B cell (primary cell): ENCODE results near the gene PLA2G6. TPM values are rescaled to one million over a fixed set of nuclear protein-coding genes. Genes with fewer than 3 reads are reported as not detected.

ENCODE experiments used
- ATAC-seq: fragments of 200-7000 bp; cut with Tn5 transposase; one replicate; pipeline ENCODE4 v1.10.0; 2021; ENCODE audit warnings: low read depth, mild to moderate bottlenecking, moderate number of reproducible peaks, moderate library complexity
- CTCF ChIA-PET: fragments of 350-600 bp; sonication (Branson Sonifier 250); formaldehyde crosslinking; loops from one replicate; lab custom pipeline; 2021; ENCODE audit warnings: antibody characterized with exemption, inconsistent platforms; lab: Charles Lee
- POLR2A ChIA-PET: fragments of 350-600 bp; sonication (Branson Sonifier 250); formaldehyde crosslinking; loops from one replicate; lab custom pipeline; 2021; ENCODE audit warnings: antibody characterized with exemption; lab: Charles Lee
- DNase-seq: peaks from one replicate; pipeline ENCODE4 v3.0.0; 2013
- H2AFZ ChIP-seq: 2 replicates; pipeline ENCODE4 v1.6.1; 2012; ENCODE audit warnings: mild to moderate bottlenecking, low read depth, low read length; ENCODE audit not compliant: insufficient read depth, poor library complexity, severe bottlenecking
- H3K27ac ChIP-seq, 2 donors: 1 replicate in 1 of 2; 2 replicates in 1 of 2; pipeline ENCODE4 v1.5.1; 2012 to 2013; ENCODE audit warnings: low read length in 2 of 2, mild to moderate bottlenecking in 2 of 2, moderate library complexity in 1 of 2
- H3K27me3 ChIP-seq, 4 experiments: fragments of 200-600 bp in 1 of 4; sonication (generic) in 1 of 4; replicated peaks in 1 of 4; 1 replicate in 2 of 4; 2 replicates in 2 of 4; pipeline versions ENCODE4 v1.6.1 to v1.7.0; 2013 to 2016; ENCODE audit warnings: low read length in 3 of 4, mild to moderate bottlenecking in 2 of 4, mixed read lengths in 1 of 4, moderate library complexity in 1 of 4; ENCODE audit not compliant: insufficient read depth in 4 of 4, control insufficient read depth in 3 of 4; ENCODE audit errors: control extremely low read depth in 1 of 4
- H3K36me3 ChIP-seq, 2 experiments: replicated peaks in 1 of 2; 1 replicate in 1 of 2; 2 replicates in 1 of 2; pipeline versions ENCODE4 v1.6.1 to v1.7.1; 2013; ENCODE audit warnings: low read length in 1 of 2; ENCODE audit not compliant: insufficient read depth in 2 of 2, control insufficient read depth in 1 of 2; ENCODE audit errors: control extremely low read depth in 1 of 2, extremely low read depth in 1 of 2
- H3K4me1 ChIP-seq, 2 donors: fragments of 200-600 bp in 1 of 2; sonication (generic) in 1 of 2; 1 replicate in 1 of 2; 2 replicates in 1 of 2; pipeline versions ENCODE4 v1.5.1 to v1.6.1; 2013 to 2017; ENCODE audit warnings: low read length in 2 of 2; ENCODE audit not compliant: control insufficient read depth in 2 of 2, insufficient read depth in 2 of 2
- H3K4me2 ChIP-seq: replicated peaks from 2 replicates; pipeline ENCODE3; 2012; ENCODE audit warnings: mild to moderate bottlenecking, low read depth, low read length; ENCODE audit not compliant: poor library complexity, severe bottlenecking
- H3K4me3 ChIP-seq, 5 experiments: fragments of 200-600 bp in 1 of 5; sonication (generic) in 1 of 5; 1 replicate in 3 of 5; 2 replicates in 2 of 5; pipeline versions ENCODE4 v1.5.1 to v1.7.0; 2011 to 2016; ENCODE audit warnings: low read length in 4 of 5, mild to moderate bottlenecking in 4 of 5, low read depth in 2 of 5, control low read depth in 1 of 5, moderate library complexity in 1 of 5; ENCODE audit not compliant: insufficient read depth in 1 of 5; ENCODE audit errors: control extremely low read depth in 1 of 5, extremely low read depth in 1 of 5
- H3K79me2 ChIP-seq: fragments of 200-600 bp; sonication (generic); one replicate; pipeline ENCODE4 v1.6.0; 2016; ENCODE audit warnings: low read length; ENCODE audit not compliant: control insufficient read depth, insufficient read depth
- H3K9ac ChIP-seq: fragments of 200-600 bp; sonication (generic); 2 replicates; pipeline ENCODE4 v1.6.1; 2017; ENCODE audit warnings: mild to moderate bottlenecking, low read length, moderate library complexity
- H3K9me3 ChIP-seq, 3 donors: one replicate each; pipeline versions ENCODE4 v1.6.1 to v1.7.1; 2013; ENCODE audit warnings: low read length in 2 of 3; ENCODE audit not compliant: control insufficient read depth in 2 of 3, insufficient read depth in 1 of 3; ENCODE audit errors: control extremely low read depth in 1 of 3
- H4K20me1 ChIP-seq: 2 replicates; pipeline ENCODE4 v1.6.0; 2012; ENCODE audit warnings: mild to moderate bottlenecking, low read length; ENCODE audit not compliant: insufficient read depth, control insufficient read depth, poor library complexity, severe bottlenecking
- H3K27ac Mint-ChIP-seq: one replicate; pipeline ENCODE4 v1.8.0; 2021; ENCODE audit warnings: mixed read lengths
- H3K27me3 Mint-ChIP-seq: one replicate; pipeline ENCODE4 v1.8.0; 2021; ENCODE audit warnings: mixed read lengths
- H3K4me1 Mint-ChIP-seq: one replicate; pipeline ENCODE4 v1.8.0; 2021; ENCODE audit warnings: mixed read lengths
- H3K4me3 Mint-ChIP-seq: one replicate; pipeline ENCODE4 v1.8.0; 2021; ENCODE audit warnings: mixed read lengths
- H3K9me3 Mint-ChIP-seq: one replicate; pipeline ENCODE4 v1.8.0; 2022; ENCODE audit warnings: mixed read lengths; ENCODE audit not compliant: insufficient read depth
- EZH2 ChIP-seq: IDR thresholded peaks from 2 replicates; pipeline ENCODE4 v1.6.1; 2012; ENCODE audit warnings: borderline replicate concordance, low read depth, mild to moderate bottlenecking, moderate library complexity, low read length; ENCODE audit not compliant: insufficient read depth, poor library complexity, severe bottlenecking
- WGBS: methylation state at CpG from one replicate; pipeline ENCODE4 v1.1.5; 2013; ENCODE audit warnings: missing lambda C conversion rate; ENCODE audit not compliant: insufficient coverage; 5-methylcytosine and 5-hydroxymethylcytosine counted together
- intact Hi-C: fragments of 100-400 bp; cut with micrococcal nuclease; formaldehyde crosslinking; loops from one replicate; pipeline ENCODE4 v1.10.0; 2022
- polyA plus RNA-seq: library from polyadenylated mRNA; depleted of rRNA; stranded (reverse); fragments of >200 nt; gene quantifications from 2 replicates; pipeline ENCODE4 v1.2.3, GENCODE V29; 2012
- total RNA-seq, 2 donors: library from RNA; stranded (reverse); fragments of 120-200 nt in 1 of 2; gene quantifications; 1 replicate in 1 of 2; 2 replicates in 1 of 2; pipeline versions ENCODE4 v1.2.3 to v1.2.4, GENCODE V29; 2013 to 2022
- TF ChIP-seq, protein P1 (sequence below): fragments of 200-600 bp; IDR thresholded peaks from one replicate; pipeline ENCODE4 v1.8.0; 2022; ENCODE audit warnings: antibody characterized with exemption, mild to moderate bottlenecking

PLA2G6 gene
- total and polyA plus RNA-seq, 2 donors (not counting 1 experiment from before 2014, with no cell fraction given): 125 to 148 TPM

DNA sequence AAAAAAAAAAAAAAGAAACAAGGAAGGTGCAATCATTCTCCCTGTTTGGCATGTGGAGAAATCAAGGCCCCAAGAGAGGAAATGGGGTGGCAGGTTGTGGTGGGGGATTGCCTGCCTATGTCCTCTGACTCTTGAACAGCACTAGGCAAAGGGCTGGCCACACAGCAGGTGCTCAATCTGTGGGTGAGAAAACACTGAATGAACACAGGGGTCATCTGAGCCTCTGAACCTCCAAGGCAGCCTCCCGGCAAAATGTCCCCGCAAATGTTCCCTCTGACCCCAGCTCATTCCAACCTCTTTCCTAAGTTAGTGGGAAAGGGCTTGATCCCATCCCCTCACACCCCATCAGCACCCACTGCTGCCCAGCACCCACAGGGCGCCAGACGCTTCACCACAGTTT is 4.6 kb downstream of the PLA2G6 start:
- ATAC-seq (no peak), DNase-seq (no peak)
- H3K9ac ChIP-seq: no peak overlapping the region
- ChIA-PET CTCF (interaction anchor here (1.3 kb wide), 1 partner anchor 13 kb away, joined by 3 read pairs; no protein-coding TSS in a partner anchor), POLR2A (interaction anchor here (0.7 kb wide), 1 partner anchor 11 kb away, joined by 3 read pairs; no protein-coding TSS in a partner anchor)
- no peak overlapping the region for H3K27ac ChIP-seq
- no peak overlapping the region for H3K4me2 ChIP-seq
- no peak overlapping the region for H3K27ac Mint-ChIP-seq
- no peak overlapping the region for H3K4me3 ChIP-seq
- peaks cover 5% of the 10 kb centered on the region for H4K20me1 ChIP-seq
- H3K4me1 ChIP-seq: peaks cover 32 to 40% of the 10 kb centered on the region in 2 donors
- peaks cover 44% of the 10 kb centered on the region for H3K4me1 Mint-ChIP-seq
- intact Hi-C loops: no loop called here
- TF ChIP-seq, protein P1, sequence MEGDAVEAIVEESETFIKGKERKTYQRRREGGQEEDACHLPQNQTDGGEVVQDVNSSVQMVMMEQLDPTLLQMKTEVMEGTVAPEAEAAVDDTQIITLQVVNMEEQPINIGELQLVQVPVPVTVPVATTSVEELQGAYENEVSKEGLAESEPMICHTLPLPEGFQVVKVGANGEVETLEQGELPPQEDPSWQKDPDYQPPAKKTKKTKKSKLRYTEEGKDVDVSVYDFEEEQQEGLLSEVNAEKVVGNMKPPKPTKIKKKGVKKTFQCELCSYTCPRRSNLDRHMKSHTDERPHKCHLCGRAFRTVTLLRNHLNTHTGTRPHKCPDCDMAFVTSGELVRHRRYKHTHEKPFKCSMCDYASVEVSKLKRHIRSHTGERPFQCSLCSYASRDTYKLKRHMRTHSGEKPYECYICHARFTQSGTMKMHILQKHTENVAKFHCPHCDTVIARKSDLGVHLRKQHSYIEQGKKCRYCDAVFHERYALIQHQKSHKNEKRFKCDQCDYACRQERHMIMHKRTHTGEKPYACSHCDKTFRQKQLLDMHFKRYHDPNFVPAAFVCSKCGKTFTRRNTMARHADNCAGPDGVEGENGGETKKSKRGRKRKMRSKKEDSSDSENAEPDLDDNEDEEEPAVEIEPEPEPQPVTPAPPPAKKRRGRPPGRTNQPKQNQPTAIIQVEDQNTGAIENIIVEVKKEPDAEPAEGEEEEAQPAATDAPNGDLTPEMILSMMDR: no peak
- TF ChIP-seq EZH2: no peak
- no peaks in the 10 kb centered on the region for H3K9me3 Mint-ChIP-seq
- H3K9me3 ChIP-seq: no peaks in the 10 kb centered on the region
- no peak overlapping the region for H3K4me3 Mint-ChIP-seq
- WGBS: no CpG with 5 or more reads among the region's 4 CpGs
- H3K27me3 ChIP-seq: no peaks in the 10 kb centered on the region
- no peak overlapping the region for H2AFZ ChIP-seq
- H3K79me2 ChIP-seq: peaks cover 35% of the 10 kb centered on the region
- no peaks in the 10 kb centered on the region for H3K27me3 Mint-ChIP-seq
- no peaks in the 10 kb centered on the region for H3K36me3 ChIP-seq

DNA sequence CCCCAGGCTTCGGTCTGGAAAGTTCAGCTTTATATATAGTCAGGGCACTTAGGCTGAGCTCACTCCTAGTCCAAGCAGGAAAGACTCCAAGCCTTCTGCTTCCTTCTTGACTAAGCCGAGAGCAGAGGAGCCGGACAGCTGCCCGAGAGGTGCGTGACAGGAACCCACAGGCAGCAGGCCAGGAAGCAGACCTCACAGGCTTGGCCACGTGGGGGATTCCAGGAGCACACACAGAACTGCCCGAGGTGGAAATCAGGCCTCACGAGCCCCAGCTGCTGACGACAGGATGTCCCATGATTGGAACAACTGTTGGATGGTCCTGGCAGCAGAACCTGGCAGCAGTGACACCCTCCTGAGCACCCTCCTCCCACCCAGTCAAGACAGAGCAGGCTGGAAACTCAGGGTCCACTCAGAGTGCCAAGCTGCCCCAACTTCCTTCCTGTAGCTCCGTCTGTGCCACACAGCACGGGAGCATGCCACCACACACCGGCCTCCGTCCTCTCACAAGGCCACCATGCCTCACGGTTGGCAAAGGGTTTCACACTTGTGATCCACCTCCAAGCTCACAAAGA is 5.4 kb downstream of the PLA2G6 start:
- H3K4me3 Mint-ChIP-seq: no peak overlapping the region
- Histone ChIP-seq H4K20me1 (peaks cover 5% of the 10 kb centered on the region), H3K4me3 (no peak overlapping the region), H3K36me3 (no peaks in the 10 kb centered on the region), H3K27me3 (no peaks in the 10 kb centered on the region), H2AFZ (peak overlapping the region; percentile 42), H3K79me2 (peaks cover 34% of the 10 kb centered on the region), H3K9ac (no peak overlapping the region), H3K27ac (no peak overlapping the region), H3K9me3 (no peaks in the 10 kb centered on the region), H3K4me1 (peaks cover 29 to 34% of the 10 kb centered on the region in 2 donors), H3K4me2 (peak overlapping the region; percentile 41)
- TF ChIP-seq, protein P1: no peak
- no peak for TF ChIP-seq EZH2
- WGBS: 37% methylated on average over 10 of the region's 14 CpGs
- DNase-seq (peak; percentile 45), ATAC-seq (peak; percentile 31)
- CTCF ChIA-PET: interaction anchor here (0.8 to 1.3 kb wide), 2 partner anchors 12 to 27 kb away, joined by 3 read pairs; no protein-coding TSS in a partner anchor
- peaks cover 38% of the 10 kb centered on the region for H3K4me1 Mint-ChIP-seq
- POLR2A ChIA-PET: no interaction called here
- H3K27me3 Mint-ChIP-seq: no peaks in the 10 kb centered on the region
- no peaks in the 10 kb centered on the region for H3K9me3 Mint-ChIP-seq
- intact Hi-C loops: no loop called here
- no peak overlapping the region for H3K27ac Mint-ChIP-seq
